Measurements from ENCODE around the gene RAB6A. TPM values are rescaled to one million over a fixed set of nuclear protein-coding genes. Genes with fewer than 3 reads are reported as not detected.
"Not testable (repeated sequence)": the region's sequence is repeated elsewhere in the genome, so short reads cannot be mapped to it uniquely, and the experiment has no call there.

Gene RAB6A
- total RNA-seq, 2 experiments from 2014 or later = 36.7 to 41.2 TPM

DNA sequence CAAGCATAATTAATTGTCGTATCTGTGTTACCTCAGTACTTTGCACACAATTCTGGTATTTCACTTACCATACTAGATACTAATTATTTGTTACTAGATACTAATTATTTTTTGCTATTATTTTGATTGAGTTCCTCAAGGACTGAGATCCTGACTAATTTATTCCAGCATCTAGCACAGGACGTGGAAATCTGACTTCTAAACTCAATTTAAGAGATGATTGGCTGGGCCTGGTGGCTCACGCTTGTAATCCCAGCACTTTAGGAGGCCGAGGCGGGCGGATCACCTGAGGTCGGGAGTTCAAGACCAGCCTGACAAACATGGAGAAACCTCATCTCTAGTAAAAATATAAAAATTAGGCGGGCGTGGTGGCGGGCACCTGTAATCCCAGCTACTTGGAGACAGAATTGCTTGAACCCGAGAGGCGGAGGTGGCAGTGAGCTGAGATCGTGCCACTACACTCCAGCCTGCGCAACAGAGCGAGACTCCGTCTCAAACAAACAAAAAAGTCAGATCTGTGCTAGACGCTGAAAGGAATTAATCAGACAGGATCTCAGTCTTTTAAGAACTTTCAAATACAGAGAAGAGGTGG is 26.3 kb upstream of the RAB6A start:
- H3K4me1 Mint-ChIP-seq (ENCODE audit: low read depth) = peaks cover 13% of the 10 kb centered on the region
- H3K27ac Mint-ChIP-seq = peak overlapping the region; percentile 98
- no peaks in the 10 kb centered on the region for H3K9me3 Mint-ChIP-seq
- H3K36me3 Mint-ChIP-seq (ENCODE audit: low read depth) = no peaks in the 10 kb centered on the region
- peak; percentile 6 for DNase-seq
- H3K4me3 Mint-ChIP-seq = peak overlapping the region; percentile 97
- CTCF ChIA-PET = interaction anchor here (1.3 kb wide), 1 partner anchor 25 kb away, joined by 4 read pairs; no protein-coding TSS in a partner anchor
- intact Hi-C loops (cut with micrococcal nuclease) = loop anchor here (5.0 kb wide), 1 partner anchor 410 kb away; the partner anchor contains the start of gene RELT
- H3K27me3 Mint-ChIP-seq (ENCODE audit: low read depth) = no peaks in the 10 kb centered on the region

- H3K9me3 Mint-ChIP-seq; H3K4me3 Mint-ChIP-seq; H3K36me3 Mint-ChIP-seq (ENCODE audit: low read depth); DNase-seq; H3K27me3 Mint-ChIP-seq (ENCODE audit: low read depth); H3K27ac Mint-ChIP-seq: not testable (repeated sequence)
- intact Hi-C loops (cut with micrococcal nuclease) = loop anchor here (5.0 kb wide), 1 partner anchor 408 kb away; the partner anchor contains the start of gene RELT
- H3K4me1 Mint-ChIP-seq (ENCODE audit: low read depth) = peaks cover 12% of the 10 kb centered on the region
- CTCF ChIA-PET = interaction anchor here (0.7 kb wide), 1 partner anchor 194 kb away, joined by 4 read pairs; no protein-coding TSS in a partner anchor
These were observed 24.6 kb upstream of the RAB6A start for GRCh38 chr11:73785467-73785866.

GRCh38 chr11:73784734-73785133 is 23.9 kb upstream of the RAB6A start:
- CTCF ChIA-PET = interaction anchor here (0.7 kb wide), 1 partner anchor 195 kb away, joined by 4 read pairs; no protein-coding TSS in a partner anchor
- no peak for DNase-seq
- H3K27me3 Mint-ChIP-seq (ENCODE audit: low read depth) = no peaks in the 10 kb centered on the region
- H3K4me3 Mint-ChIP-seq = no peak overlapping the region
- H3K9me3 Mint-ChIP-seq = no peaks in the 10 kb centered on the region
- H3K27ac Mint-ChIP-seq = no peak overlapping the region
- intact Hi-C loops (cut with micrococcal nuclease) = loop anchor here (5.0 kb wide), 1 partner anchor 407 kb away; the partner anchor contains the start of gene RELT
- no peaks in the 10 kb centered on the region for H3K36me3 Mint-ChIP-seq (ENCODE audit: low read depth)
- peaks cover 16% of the 10 kb centered on the region for H3K4me1 Mint-ChIP-seq (ENCODE audit: low read depth)

DNA sequence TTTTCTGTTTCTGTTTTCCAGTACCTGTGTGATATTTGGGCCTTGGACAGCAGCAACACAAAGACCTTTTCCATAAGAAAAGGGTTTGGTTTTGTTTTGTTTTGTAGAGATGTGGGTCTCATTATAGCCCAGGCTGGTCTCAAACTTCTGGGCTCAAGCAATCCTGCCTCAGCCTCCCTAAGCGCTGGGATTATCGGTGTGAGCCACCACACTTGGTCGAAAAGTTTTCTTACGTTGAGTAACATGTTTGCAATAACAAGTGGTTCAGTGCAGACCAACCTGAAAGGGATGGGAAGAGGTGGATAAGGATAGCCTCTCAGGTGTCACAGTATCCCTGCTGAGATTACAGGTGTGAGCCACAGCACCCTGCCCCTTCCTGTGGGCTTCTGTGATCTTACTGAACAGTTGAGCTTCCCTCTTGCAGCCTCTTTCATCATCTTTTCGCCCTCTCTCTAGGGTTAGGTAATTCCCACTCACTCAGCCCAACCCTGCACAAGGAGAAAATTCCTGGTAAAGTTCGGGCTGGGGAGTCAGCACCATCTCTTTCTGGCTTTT is 23.3 kb upstream of the RAB6A start:
- Mint-ChIP-seq H3K4me1 (ENCODE audit: low read depth) (peaks cover 14% of the 10 kb centered on the region), H3K27me3 (ENCODE audit: low read depth) (no peaks in the 10 kb centered on the region), H3K4me3 (no peak overlapping the region), H3K36me3 (ENCODE audit: low read depth) (no peaks in the 10 kb centered on the region), H3K27ac (no peak overlapping the region), H3K9me3 (no peaks in the 10 kb centered on the region)
- intact Hi-C loops (cut with micrococcal nuclease) = no loop called here
- DNase-seq = peak; percentile 28
- CTCF ChIA-PET = no interaction called here

GRCh38 chr11:73783483-73784020 is 22.7 kb upstream of the RAB6A start:
- no peak for DNase-seq
- intact Hi-C loops (cut with micrococcal nuclease) = no loop called here
- Mint-ChIP-seq H3K9me3 (no peaks in the 10 kb centered on the region), H3K27me3 (ENCODE audit: low read depth) (no peaks in the 10 kb centered on the region), H3K4me1 (ENCODE audit: low read depth) (peaks cover 16% of the 10 kb centered on the region), H3K4me3 (no peak overlapping the region), H3K27ac (no peak overlapping the region), H3K36me3 (ENCODE audit: low read depth) (no peaks in the 10 kb centered on the region)
- CTCF ChIA-PET = no interaction called here

DNA sequence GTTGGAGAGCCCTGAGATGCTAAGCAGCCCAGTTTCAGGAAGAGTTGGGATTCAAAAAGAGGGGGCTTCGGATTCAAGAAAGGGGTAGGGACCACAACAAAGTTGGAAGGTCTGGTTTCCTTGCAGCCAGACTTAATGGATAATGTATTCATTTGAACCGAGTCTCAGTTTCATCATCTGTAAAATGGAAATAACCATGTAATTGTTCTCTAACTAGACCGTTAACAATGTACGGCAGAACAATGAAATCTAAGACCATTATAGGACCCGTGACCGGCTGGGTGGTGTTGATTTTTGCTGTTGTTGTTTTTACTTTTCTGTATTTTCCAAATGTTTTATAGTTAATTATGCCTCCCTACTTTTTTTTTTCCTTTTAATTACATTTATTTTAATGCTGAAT is 20.4 kb upstream of the RAB6A start:
- H3K36me3 Mint-ChIP-seq (ENCODE audit: low read depth) = no peaks in the 10 kb centered on the region
- no peak overlapping the region for H3K27ac Mint-ChIP-seq
- DNase-seq = no peak
- intact Hi-C loops (cut with micrococcal nuclease) = no loop called here
- H3K4me1 Mint-ChIP-seq (ENCODE audit: low read depth) = peaks cover 14% of the 10 kb centered on the region
- H3K9me3 Mint-ChIP-seq = no peaks in the 10 kb centered on the region
- no peak overlapping the region for H3K4me3 Mint-ChIP-seq
- CTCF ChIA-PET = no interaction called here
- H3K27me3 Mint-ChIP-seq (ENCODE audit: low read depth) = no peaks in the 10 kb centered on the region

- intact Hi-C loops (cut with micrococcal nuclease) = loop anchor here (1.0 to 5.0 kb wide), 7 partner anchors 9 to 713 kb away; partner anchors contain the start of genes C2CD3, COA4, FAM168A and LIPT2
- peak overlapping the region; percentile 85 for H3K4me3 Mint-ChIP-seq
- peak overlapping the region; percentile 98 for H3K27ac Mint-ChIP-seq
- H3K4me1 Mint-ChIP-seq (ENCODE audit: low read depth) = peaks cover 14% of the 10 kb centered on the region
- peak; percentile 99 for DNase-seq
- CTCF ChIA-PET = interaction anchor here (0.5 to 2.6 kb wide), 8 partner anchors 9 to 281 kb away, joined by 3 to 10 read pairs (median 4); partner anchors contain the start of gene RAB6A
- no peaks in the 10 kb centered on the region for H3K27me3 Mint-ChIP-seq (ENCODE audit: low read depth)
- H3K9me3 Mint-ChIP-seq = no peaks in the 10 kb centered on the region
- H3K36me3 Mint-ChIP-seq (ENCODE audit: low read depth) = no peaks in the 10 kb centered on the region
These were observed 18.4 kb upstream of the RAB6A start for GRCh38 chr11:73779084-73779902.

GRCh38 chr11:73770811-73771210 is 9.9 kb upstream of the RAB6A start:
- H3K27ac Mint-ChIP-seq = not testable (repeated sequence)

DNA sequence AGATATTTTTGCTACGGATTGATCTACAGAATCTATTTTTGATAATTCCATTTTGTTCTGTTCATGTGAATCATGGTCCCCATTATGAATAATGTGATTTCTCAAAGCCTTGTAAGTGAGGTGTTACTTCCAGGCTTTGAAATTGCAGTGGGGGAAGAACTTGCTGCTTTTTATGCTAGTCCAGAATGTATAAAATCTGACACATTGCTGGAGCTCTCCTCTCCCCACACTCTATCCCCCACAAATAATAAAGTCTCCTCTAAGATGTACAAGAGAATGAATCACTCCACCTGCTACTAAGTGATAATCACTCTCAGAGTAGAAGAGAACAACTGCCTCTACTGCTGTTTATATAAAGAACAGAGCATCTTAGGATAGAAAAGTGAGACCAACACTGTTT is 5.9 kb upstream of the RAB6A start:
- Mint-ChIP-seq H3K27ac (no peak overlapping the region), H3K36me3 (ENCODE audit: low read depth) (no peaks in the 10 kb centered on the region), H3K4me1 (ENCODE audit: low read depth) (peaks cover 7% of the 10 kb centered on the region), H3K4me3 (no peak overlapping the region), H3K27me3 (ENCODE audit: low read depth) (peaks cover 4% of the 10 kb centered on the region), H3K9me3 (no peaks in the 10 kb centered on the region)
- CTCF ChIA-PET = interaction anchor here (1.6 kb wide), 1 partner anchor 12 kb away, joined by 6 read pairs; no protein-coding TSS in a partner anchor
- no peak for DNase-seq
- intact Hi-C loops (cut with micrococcal nuclease) = loop anchor here (10.0 kb wide), 2 partner anchors 392 to 628 kb away; partner anchors contain the start of genes PGM2L1 and RELT

More at GRCh38 chr11:73770811-73771210, 9.9 kb upstream of the RAB6A start:
- H3K9me3 Mint-ChIP-seq; H3K36me3 Mint-ChIP-seq (ENCODE audit: low read depth); H3K27me3 Mint-ChIP-seq (ENCODE audit: low read depth); H3K4me1 Mint-ChIP-seq (ENCODE audit: low read depth); DNase-seq; intact Hi-C loops (cut with micrococcal nuclease); CTCF ChIA-PET; H3K4me3 Mint-ChIP-seq: not testable (repeated sequence)

- DNase-seq = no peak
- intact Hi-C loops (cut with micrococcal nuclease) = loop anchor here (10.0 kb wide), 2 partner anchors 388 to 632 kb away; partner anchors contain the start of genes PGM2L1 and RELT
- CTCF ChIA-PET = interaction anchor here (0.8 to 1.0 kb wide), 3 partner anchors 21 to 25 kb away, joined by 4 to 6 read pairs (median 4); partner anchors contain the start of gene MRPL48
- Mint-ChIP-seq H3K36me3 (ENCODE audit: low read depth) (peaks cover 2% of the 10 kb centered on the region), H3K9me3 (no peaks in the 10 kb centered on the region), H3K27me3 (ENCODE audit: low read depth) (peaks cover 4% of the 10 kb centered on the region), H3K4me1 (ENCODE audit: low read depth) (peaks cover 30% of the 10 kb centered on the region), H3K4me3 (no peak overlapping the region), H3K27ac (no peak overlapping the region)
These were observed 1.9 kb upstream of the RAB6A start for GRCh38 chr11:73762732-73763131.

- H3K36me3 Mint-ChIP-seq (ENCODE audit: low read depth) = peaks cover 3% of the 10 kb centered on the region
- peak overlapping the region; percentile 90 for H3K27ac Mint-ChIP-seq
- DNase-seq = no peak
- intact Hi-C loops (cut with micrococcal nuclease) = loop anchor here (1.0 to 10.0 kb wide), 8 partner anchors 18 to 831 kb away; partner anchors contain the start of genes C2CD3, COA4, FAM168A and PAAF1
- H3K9me3 Mint-ChIP-seq = no peaks in the 10 kb centered on the region
- peaks cover 34% of the 10 kb centered on the region for H3K4me1 Mint-ChIP-seq (ENCODE audit: low read depth)
- peak overlapping the region; percentile 88 for H3K4me3 Mint-ChIP-seq
- H3K27me3 Mint-ChIP-seq (ENCODE audit: low read depth) = no peaks in the 10 kb centered on the region
- CTCF ChIA-PET = interaction anchor here (0.5 to 1.5 kb wide), 3 partner anchors 17 to 131 kb away, joined by 3 to 10 read pairs (median 4); partner anchors contain the start of gene MRPL48
These were observed 600 bp upstream of the RAB6A start for GRCh38 chr11:73761403-73761945.

Data from activated naive CD4-positive, alpha-beta T cell treated with anti-CD3 and anti-CD28 coated beads for 36 hours (primary cell).